ENCODE data around the gene CSNK2B. TPM values are rescaled to one million over a fixed set of nuclear protein-coding genes. Genes with fewer than 3 reads are reported as not detected.

Gene CSNK2B
- total and polyA plus RNA-seq, 9 of the 15 experiments (the other 6 are each of a cell fraction or from before 2014, with no cell fraction given) = 120 to 1,126 (median 529) TPM

- TF ChIP-seq, protein P1, sequence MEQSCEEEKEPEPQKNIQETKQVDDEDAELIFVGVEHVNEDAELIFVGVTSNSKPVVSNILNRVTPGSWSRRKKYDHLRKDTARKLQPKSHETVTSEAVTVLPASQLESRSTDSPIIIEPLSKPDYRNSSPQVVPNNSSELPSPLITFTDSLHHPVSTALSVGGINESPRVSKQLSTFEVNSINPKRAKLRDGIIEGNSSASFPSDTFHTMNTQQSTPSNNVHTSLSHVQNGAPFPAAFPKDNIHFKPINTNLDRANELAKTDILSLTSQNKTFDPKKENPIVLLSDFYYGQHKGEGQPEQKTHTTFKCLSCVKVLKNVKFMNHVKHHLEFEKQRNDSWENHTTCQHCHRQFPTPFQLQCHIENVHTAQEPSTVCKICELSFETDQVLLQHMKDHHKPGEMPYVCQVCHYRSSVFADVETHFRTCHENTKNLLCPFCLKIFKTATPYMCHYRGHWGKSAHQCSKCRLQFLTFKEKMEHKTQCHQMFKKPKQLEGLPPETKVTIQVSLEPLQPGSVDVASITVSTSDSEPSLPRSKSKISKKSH (CRISPR knock-in tag; IDR thresholded peaks at IDR 0.05) = no peak
- TF ChIP-seq MED1 (CRISPR knock-in tag; IDR thresholded peaks at IDR 0.05; ENCODE audit: borderline replicate concordance) = no peak
- TF ChIP-seq SMAD3 (CRISPR knock-in tag; conservative IDR thresholded peaks at IDR 0.05) = no peak
- no peak for TF ChIP-seq STAT5A (IDR thresholded peaks at IDR 0.05; ENCODE audit: borderline replicate concordance, low read length)
- 0 out of 2 replicates have a peak, but pooled peaks have one; percentile 7 for TF ChIP-seq RBFOX2 (IDR thresholded peaks at IDR 0.05; ENCODE audit: low read depth, low read length)
- no peak for TF ChIP-seq ELK1 (CRISPR knock-in tag; IDR thresholded peaks at IDR 0.05)
- no peak for TF ChIP-seq RAD51 (IDR thresholded peaks at IDR 0.05; ENCODE audit: borderline replicate concordance, low read depth)
- TF ChIP-seq WHSC1 (IDR thresholded peaks at IDR 0.05; ENCODE audit: low read length) = no peak
- 0 out of 2 replicates have a peak, but pooled peaks have one; percentile 14 for TF ChIP-seq TFAP4 (CRISPR knock-in tag; IDR thresholded peaks at IDR 0.05; ENCODE audit: borderline replicate concordance)
- TF ChIP-seq ETV6 (IDR thresholded peaks at IDR 0.05; ENCODE audit: borderline replicate concordance in 1 of 2, low read depth in 2 of 2, low read length in 1 of 2) = no peak
- TF ChIP-seq ETV6 (CRISPR knock-in tag; IDR thresholded peaks at IDR 0.05; ENCODE audit: borderline replicate concordance) = no peak
- no peak for TF ChIP-seq ZNF436 (CRISPR knock-in tag; IDR thresholded peaks at IDR 0.05)
- TF ChIP-seq, protein P2, sequence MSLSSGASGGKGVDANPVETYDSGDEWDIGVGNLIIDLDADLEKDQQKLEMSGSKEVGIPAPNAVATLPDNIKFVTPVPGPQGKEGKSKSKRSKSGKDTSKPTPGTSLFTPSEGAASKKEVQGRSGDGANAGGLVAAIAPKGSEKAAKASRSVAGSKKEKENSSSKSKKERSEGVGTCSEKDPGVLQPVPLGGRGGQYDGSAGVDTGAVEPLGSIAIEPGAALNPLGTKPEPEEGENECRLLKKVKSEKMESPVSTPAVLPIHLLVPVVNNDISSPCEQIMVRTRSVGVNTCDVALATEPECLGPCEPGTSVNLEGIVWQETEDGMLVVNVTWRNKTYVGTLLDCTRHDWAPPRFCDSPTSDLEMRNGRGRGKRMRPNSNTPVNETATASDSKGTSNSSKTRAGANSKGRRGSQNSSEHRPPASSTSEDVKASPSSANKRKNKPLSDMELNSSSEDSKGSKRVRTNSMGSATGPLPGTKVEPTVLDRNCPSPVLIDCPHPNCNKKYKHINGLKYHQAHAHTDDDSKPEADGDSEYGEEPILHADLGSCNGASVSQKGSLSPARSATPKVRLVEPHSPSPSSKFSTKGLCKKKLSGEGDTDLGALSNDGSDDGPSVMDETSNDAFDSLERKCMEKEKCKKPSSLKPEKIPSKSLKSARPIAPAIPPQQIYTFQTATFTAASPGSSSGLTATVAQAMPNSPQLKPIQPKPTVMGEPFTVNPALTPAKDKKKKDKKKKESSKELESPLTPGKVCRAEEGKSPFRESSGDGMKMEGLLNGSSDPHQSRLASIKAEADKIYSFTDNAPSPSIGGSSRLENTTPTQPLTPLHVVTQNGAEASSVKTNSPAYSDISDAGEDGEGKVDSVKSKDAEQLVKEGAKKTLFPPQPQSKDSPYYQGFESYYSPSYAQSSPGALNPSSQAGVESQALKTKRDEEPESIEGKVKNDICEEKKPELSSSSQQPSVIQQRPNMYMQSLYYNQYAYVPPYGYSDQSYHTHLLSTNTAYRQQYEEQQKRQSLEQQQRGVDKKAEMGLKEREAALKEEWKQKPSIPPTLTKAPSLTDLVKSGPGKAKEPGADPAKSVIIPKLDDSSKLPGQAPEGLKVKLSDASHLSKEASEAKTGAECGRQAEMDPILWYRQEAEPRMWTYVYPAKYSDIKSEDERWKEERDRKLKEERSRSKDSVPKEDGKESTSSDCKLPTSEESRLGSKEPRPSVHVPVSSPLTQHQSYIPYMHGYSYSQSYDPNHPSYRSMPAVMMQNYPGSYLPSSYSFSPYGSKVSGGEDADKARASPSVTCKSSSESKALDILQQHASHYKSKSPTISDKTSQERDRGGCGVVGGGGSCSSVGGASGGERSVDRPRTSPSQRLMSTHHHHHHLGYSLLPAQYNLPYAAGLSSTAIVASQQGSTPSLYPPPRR (CRISPR knock-in tag; IDR thresholded peaks at IDR 0.05; ENCODE audit: borderline replicate concordance) = no peak
- TF ChIP-seq TRIM24 (IDR thresholded peaks at IDR 0.05) = no peak
Measured at GRCh38 chr6:31692886-31693285, 27.0 kb downstream of the CSNK2B start (continued).
